Islet precursor cell (in vitro differentiated cells): ENCODE measurements around the gene SSBP4.

Experiments used
- DNase-seq: peaks from one replicate; pipeline ENCODE4 v3.0.0-alpha.2; 2018

SSBP4 gene

GRCh38 chr19:18434411-18435175, 15.4 kb downstream of the SSBP4 start:
- no peak for DNase-seq

DNA sequence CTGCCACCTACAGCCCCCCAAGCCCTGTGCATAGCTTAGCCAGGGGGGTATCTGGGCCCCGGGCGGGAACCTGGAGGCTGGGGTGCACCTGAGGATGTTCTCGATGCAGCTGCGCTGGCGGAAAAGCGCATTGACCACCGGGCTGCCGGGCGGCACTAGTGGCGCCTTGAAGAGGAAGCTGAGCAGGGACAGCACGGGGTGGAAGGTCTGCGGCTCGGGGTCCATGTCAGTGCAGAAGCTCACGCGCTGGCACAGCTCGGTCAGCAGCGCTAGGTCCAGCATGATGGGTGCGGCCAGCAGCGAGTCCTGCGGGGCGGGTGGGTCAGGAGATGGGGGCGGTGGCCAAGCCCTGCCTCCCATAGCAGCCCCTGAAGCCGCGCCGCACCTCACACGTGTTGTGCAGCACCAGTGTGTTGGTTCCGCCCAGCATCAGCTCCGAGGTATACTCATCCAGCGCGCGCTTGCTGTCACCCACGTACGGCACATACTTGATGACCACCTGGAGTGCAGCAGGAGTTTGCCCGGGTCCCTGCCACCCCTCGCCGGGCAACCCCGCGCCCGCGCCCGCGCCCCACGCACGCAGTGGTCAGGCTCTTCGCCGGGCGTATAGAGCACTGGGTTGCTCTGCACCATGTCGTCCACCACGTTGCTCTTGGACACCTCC, 16.1 kb downstream of the SSBP4 start:
- no peak for DNase-seq

DNA sequence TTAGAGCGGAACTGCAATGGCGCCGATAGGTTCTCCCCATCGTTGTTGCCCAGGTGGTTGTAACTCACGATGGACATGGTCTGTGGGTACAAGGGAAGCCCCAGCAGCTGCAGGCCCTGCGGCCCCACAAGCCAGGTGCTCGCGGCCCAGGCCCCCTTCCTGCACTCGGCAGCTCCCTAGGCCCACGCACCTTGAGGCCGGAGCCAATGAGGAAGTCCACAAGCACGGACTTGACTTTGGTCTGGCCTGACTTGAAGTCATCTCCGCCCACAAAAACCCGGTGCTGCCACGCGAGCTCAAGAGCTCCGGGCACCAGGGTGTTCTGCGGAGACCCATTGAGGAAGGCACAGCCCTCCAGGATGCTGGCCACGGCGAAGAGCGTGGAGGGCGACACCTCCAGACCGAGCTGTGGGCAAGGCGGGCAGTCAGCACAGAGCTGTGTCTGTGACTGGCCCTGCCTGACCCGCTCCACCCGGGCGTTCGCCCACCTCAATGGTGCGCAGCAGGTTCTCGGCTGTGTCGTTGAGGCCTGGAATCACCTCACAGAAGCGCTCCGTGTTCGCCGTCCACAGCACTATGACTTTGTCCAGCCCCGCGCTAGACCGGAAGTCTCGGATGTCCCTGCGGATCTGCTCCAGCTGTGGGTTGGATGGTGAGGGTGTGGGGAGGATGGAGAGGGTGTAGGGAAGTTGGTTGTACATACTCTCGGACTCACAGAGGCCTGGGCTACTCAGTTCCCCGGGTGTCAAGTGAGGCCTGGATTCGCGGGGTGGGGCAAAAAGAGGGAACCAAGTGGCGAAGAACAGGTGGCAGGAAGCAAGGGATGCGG, 16.9 kb downstream of the SSBP4 start:
- DNase-seq = no peak

DNA sequence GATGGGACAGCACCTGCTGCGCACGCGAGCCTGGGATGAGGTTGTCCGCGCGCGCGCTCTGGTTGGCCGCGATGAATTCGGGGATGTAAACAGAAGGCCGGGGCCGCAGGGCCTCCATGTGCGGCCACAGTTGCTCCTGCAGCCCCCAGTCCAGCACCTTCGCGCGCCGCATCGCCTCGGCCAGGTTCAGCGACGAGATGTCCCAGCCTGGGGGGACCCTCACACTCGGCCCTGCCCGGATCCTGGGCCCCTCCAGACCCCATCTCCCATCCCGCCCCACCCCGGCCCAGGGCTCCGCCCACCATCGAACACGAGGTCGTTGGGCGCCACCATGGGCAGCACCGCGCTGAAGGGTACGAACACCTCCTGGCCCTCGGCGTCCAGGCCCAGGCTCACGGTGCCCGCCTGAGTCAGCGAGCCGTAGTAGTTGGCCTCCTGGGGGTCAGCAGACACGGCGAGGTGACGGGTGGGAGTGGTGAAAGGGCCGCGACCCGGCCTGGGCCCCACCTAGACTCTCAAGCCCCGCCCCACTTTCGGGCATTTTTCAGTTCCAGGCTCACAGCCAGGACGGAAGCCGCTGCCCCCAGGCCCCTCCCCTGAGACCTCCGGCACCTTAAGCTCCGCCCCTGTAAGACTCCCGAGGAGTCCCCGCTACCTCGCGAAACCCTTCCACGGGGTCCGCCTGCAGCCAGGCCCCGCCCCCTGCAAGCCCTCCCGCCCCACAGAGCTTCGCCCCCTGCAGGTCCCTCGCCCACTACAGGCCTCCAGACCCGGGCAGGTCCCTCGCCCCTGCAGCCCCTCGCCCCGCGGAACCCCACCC, 17.7 kb downstream of the SSBP4 start:
- peak; percentile 97 for DNase-seq

DNA sequence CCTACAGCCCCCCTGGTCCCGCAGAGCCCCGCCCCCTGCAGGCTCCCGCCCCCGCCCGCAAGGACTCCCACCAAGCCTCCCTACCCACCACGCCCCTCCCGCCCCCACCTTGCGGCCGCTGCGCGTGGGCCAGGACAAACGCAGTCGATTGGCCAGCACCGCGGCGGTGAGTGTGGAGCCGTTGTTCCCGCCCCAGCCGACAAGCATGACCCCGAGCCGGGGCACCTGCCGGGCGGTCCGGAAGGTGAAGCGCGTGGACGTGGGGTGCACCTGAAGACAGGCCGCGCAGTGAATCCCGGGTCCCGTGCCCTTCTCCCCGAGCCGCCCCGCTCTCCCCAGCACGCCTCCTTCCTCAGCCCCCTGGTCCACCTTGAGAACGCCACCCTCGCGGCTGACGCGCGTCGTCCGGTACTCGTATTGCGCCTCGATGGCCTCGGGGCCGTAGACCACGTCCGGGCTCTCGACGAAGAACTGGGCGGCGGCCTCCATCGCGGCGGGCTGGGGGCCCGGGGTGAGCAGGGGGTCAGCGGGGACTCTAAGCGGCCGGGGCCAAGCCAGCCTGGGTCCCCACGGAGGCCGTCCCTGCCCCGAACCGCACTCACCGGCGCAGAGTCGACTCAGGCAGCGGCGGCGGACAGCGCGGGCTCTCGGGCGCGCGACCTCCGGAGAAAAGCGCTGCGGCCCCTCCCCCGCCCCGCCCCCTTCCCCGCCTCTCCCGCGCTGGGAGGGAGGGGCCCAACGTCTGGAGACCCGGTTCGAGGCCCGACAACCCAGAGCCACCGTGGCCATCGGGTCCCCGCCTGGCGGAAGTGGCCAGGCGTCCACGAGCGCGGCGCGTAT, 18.5 kb downstream of the SSBP4 start, which contains the start of gene ISYNA1:
Gene ISYNA1 (minus strand): TSS at position 643 of the 840 bp plus-strand sequence. CDS start 154 bp downstream, at position 489.
- peak; percentile 84 for DNase-seq

- DNase-seq = peak; percentile 87
These were observed 19.3 kb downstream of the SSBP4 start for GRCh38 chr19:18438331-18439024.

- peak; percentile 73 for DNase-seq
These were observed 20.1 kb downstream of the SSBP4 start for GRCh38 chr19:18439025-18439909.

DNA sequence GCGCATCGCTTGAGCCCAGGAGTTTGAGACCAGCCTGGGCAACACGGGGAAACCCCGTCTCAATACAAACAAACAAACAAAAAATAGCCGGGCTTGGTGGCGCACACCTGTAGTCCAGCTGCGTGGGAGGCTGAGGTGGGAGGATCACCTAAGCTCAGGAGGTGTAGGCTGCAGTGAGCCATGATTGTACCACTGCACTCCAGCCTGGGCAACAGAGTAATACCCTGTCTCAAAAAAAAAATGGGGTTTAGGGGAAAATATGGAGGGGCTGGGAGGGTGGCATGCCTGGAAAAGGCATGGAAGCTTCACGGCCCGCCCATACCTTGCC, 20.7 kb downstream of the SSBP4 start:
- DNase-seq = no peak

- peak; percentile 72 for DNase-seq
These were observed 21.2 kb downstream of the SSBP4 start for GRCh38 chr19:18440415-18440877.

- no peak for DNase-seq
These were observed 22.0 kb downstream of the SSBP4 start for GRCh38 chr19:18440936-18441803.

GRCh38 chr19:18441804-18442788, 22.9 kb downstream of the SSBP4 start:
- DNase-seq = no peak

GRCh38 chr19:18442941-18443340, 23.7 kb downstream of the SSBP4 start:
- no peak for DNase-seq

DNA sequence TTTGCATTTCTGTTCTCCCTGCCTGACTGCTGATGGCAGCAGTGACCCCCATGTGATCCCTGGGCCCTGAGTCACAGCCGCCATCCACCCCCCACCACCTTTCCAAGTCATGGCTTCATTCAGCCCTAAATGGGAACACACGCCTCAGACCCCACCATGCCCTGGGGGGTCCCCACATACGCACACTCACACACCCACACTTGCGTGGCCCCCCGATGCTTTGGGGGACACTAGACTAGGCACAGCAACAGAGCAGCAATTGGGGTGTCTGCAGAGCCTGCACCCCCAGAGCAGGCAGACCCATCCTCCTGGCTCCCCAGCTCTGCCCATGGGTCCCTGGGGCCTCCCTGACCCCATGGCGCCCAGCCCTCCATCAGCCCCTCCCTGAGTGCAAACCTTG, 24.2 kb downstream of the SSBP4 start:
- no peak for DNase-seq

DNA sequence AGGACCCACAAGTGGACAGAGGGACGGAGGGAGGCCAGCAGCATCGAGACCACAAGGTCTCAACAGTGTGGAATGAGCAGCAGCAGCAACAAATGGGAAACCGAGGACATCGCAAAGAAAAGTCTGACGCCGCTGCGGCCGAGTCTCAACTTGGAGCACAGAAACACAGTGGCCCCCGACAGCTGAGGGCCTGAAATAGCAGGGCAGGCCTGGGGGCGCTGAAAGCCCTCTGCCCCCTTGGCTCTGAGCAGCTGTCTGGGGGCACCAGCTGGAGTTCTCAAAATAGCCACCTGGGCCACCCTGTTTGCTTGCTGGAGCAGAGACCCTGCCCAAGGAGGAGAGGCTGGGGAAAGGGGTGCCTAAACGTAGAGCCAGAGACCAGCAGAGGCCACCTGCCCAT, 24.6 kb downstream of the SSBP4 start:
- DNase-seq = no peak

GRCh38 chr19:18444513-18444912, 25.3 kb downstream of the SSBP4 start:
- DNase-seq = no peak

GRCh38 chr19:18445262-18445948, 26.2 kb downstream of the SSBP4 start:
- DNase-seq = no peak
